Stimulated activated CD4-positive, alpha-beta T cell treated with anti-CD3 and anti-CD28 coated beads, Interleukin-4, amount 100 ng/mL, for 48 hours (primary cell): ENCODE data around the gene PALLD.

Experiments
- DNase-seq, 2 donors: peaks; one replicate each; pipeline ENCODE4 v3.0.0-alpha.2; 2020; ENCODE audit warnings: low read depth in 2 of 2

PALLD gene

DNA sequence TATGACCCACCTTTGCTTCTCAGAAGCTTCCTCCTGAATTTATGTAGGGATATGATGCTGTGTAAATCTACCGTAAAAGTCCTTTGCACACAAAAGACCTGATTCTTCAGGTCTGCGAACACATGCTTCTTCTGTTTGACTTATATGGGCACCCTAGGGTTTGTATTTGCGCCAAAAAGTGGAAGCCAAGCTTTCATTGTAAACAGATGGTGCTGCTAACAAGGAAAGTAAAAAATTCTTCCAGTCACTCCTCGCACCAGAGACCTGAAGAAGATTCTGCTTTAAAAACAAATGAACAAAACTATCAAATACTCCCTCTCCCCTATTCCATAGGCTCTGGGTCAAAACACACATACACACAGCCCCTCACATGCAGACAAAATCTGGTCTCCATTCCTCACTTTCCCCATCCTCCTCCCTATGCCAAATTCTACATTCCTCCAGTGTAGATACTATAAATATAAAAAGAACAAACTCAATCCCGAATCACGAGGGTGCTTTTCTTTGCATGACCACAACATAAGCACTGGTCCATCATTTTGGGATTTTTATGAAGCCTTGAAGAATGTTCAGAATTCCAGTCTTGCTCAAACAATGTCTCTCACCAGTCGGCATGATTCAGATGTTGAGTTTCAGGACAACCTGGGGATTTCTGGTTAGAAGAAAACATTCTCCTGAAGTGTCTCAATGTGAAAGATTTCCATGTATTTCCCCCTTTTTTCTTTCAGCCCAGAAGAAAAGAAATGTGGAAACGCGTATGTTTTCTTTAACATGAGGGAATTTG, 125.1 kb downstream of the PALLD start:
- no peak for DNase-seq

GRCh38 chr4:168622600-168622999, 125.7 kb downstream of the PALLD start:
- DNase-seq, result no peak

- DNase-seq, result no peak
Observed at GRCh38 chr4:168623011-168623410, 126.2 kb downstream of the PALLD start.

GRCh38 chr4:168623484-168623883, 126.6 kb downstream of the PALLD start:
- DNase-seq, result no peak

- DNase-seq, result no peak
Observed at GRCh38 chr4:168628251-168628650, 131.4 kb downstream of the PALLD start.

DNA sequence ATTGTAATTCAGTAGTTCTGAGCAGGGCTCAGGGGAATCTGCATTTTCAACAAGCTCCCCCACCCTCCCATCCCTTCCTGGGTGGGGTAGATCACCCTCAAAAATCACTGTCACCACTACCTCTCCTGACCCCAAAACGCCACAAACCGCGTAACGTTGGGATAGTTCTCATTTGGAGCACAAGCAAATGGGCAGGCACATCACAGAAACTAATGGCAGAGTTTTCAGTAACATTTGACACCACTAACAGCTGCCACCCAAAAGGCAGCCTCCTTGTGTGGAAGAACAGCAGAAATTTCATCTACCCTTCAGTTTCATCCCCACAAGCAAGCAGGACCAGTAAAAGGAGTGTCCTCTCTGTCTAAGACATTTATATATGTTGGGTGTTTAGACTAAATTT, 132.7 kb downstream of the PALLD start:
- DNase-seq, result no peak

GRCh38 chr4:168630445-168631187, 133.8 kb downstream of the PALLD start:
- DNase-seq, result no peak

- DNase-seq, result no peak
Observed at GRCh38 chr4:168631241-168632162, 134.7 kb downstream of the PALLD start.

DNA sequence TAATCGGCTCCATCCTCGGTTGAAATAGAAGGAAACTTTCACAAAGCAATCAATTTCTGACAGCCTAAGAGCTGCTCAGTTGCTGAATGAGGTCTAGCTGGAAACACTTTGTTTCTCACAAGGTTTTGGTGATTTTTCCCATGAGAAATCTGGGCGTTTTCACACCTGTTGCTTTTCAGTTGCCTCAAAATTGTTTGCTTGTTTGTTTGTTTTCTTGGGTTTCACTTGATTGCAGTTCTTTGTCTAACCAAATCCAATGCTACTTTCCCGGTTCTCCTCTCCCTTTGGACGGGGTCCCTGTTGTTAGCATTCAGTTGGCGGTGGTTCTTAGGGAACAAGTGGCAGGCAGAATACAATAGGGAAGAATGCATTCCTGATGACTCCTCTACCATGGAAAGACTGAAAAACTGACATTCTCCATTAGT, 135.5 kb downstream of the PALLD start:
- DNase-seq, result no peak

- DNase-seq, result no peak
Observed at GRCh38 chr4:168633064-168633463, 136.2 kb downstream of the PALLD start.

DNA sequence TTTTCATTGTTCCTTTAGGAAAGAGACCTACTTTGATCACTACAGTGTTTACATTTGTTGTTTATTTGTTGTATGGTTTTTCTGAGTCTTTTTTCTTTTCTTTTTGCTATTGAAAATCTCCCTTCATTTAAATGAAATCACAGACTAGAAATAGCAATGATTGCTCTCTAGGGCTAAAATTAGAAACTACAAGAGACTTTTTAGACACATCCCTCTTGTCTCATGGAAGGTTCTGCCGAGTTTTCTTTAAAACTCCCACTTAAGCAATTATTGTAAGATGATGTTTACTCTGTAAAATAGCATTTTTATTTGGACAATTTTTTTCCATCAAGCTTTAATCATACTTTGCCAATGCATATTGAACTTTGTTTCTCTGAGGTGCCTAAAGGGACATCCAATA, 136.6 kb downstream of the PALLD start:
- DNase-seq, result no peak

DNA sequence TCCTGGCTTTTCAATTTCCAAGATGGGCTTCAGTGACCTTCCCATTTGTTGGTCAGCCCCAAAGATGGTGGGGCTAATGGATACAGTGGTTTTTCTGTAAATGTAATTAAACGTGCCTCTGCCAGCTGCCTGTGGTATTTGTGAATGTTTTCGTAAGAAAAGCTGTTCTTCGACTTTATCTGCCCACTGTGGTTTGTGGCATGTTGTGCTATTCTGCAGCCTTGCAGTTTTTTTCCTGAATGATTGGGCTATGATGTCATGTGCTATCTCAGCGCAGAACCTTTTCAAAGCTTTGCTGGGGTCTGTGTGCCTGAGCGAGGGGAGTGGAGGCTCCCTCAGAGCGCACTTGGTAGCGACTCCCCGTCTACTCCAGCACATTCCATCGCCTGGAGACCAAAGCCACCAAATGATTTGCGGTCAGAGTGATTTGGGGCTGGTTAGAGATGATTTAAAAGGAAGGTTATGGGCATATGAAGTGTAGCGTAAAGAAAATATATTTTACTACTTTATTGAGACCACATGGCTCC, 137.5 kb downstream of the PALLD start:
- DNase-seq, result no peak

DNA sequence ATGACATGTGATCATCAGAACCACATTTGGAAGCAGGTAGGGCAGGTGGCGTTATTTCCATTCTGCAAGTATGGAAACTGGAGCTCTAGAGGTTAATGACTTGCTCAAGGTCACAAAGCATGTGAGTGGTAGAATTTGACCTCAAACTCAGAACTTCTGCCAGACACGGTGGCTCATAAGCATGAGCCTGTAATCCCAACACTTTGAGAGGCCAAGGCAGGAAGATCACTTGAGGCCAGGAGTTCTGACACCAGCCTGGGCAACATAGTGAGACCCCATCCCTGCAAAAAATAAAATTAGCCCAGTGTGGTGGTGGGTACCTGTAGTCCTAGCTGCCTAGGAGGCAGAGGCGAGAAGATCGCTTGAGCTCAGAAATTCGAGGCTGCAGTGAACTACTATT, 139.2 kb downstream of the PALLD start:
- no peak for DNase-seq

DNA sequence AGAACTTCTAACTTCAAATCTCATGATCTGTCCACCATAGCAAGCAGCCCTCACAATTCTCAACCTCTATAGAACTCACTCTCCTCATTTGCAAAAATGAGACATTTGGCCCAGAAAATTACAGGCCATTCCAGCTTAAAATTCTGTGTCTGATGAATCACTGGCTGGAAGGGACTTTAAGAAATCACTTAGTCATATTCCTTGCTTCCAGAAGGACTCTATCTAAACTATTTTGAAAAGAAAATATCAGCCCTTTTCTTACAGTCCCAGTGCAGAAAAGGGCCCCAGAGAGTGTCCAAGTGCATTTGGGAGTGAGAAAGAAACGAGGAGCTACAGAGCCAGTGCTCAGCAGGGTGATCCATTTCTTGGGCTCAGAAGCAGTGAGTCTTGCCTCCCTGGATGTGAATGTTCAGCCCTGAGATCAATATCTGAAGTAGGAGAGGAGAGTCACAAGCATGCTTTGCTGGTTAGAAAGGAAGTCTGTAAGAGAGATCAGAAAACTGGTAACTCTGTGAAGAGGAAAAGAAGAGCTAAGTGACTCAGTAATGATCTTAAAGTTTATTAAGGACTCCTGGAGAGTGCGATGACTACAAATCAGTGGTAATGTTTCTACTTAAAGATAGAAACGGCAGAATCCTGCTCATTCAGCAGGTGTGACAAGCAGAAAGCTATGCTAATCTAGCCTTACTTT, 139.8 kb downstream of the PALLD start:
- DNase-seq, result no peak

GRCh38 chr4:168637872-168638756, 141.3 kb downstream of the PALLD start:
- DNase-seq, result no peak

- DNase-seq, result no peak
Observed at GRCh38 chr4:168639914-168640313, 143.1 kb downstream of the PALLD start.

- DNase-seq, result no peak
Observed at GRCh38 chr4:168641811-168642140, 144.9 kb downstream of the PALLD start.

GRCh38 chr4:168642591-168642990, 145.7 kb downstream of the PALLD start:
- no peak for DNase-seq

GRCh38 chr4:168643111-168643795, 146.4 kb downstream of the PALLD start:
- no peak for DNase-seq

- no peak for DNase-seq
Observed at GRCh38 chr4:168643796-168644159, 146.9 kb downstream of the PALLD start.
